Measurements from ENCODE around the gene HMSD.

HMSD gene

DNA sequence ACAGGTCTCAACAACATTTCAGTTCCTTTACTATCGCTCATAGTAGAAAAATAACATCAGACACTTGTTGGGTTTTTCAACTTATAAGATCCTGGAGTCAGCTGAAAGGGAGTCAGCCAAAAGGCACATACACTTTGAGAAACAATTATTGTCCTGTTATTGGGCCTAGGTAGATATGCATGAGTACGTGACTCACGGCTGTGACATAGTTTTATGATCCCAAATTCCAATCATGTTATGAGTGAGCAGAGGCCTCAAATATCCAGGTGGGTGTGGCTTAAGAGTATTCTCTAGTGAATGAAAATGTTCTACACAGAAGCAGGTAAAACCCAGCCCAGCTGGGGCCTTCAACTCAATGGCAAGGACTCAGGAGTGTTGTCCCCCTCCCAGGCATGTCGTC, 47.9 kb downstream of the HMSD start:
- DNase-seq, result no peak

DNA sequence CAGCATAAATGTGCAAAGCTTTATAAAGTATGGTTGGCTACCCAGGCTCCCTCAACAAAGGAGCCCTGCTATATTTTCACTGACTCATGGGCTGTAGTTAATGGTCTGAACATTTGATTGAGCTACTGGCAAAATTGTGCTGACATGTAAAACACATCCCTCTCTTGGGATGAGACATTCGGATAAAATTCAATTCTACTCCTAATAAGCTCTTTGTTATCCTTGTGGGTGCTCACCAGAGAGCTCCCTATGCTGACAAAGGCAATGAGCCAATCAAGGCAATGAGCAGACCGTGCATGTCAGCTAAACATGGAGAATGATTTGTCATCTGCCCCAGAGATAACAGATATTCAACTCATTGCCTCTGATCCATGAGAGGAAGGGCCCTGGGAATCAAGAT, 48.5 kb downstream of the HMSD start:
- no peak for DNase-seq

DNA sequence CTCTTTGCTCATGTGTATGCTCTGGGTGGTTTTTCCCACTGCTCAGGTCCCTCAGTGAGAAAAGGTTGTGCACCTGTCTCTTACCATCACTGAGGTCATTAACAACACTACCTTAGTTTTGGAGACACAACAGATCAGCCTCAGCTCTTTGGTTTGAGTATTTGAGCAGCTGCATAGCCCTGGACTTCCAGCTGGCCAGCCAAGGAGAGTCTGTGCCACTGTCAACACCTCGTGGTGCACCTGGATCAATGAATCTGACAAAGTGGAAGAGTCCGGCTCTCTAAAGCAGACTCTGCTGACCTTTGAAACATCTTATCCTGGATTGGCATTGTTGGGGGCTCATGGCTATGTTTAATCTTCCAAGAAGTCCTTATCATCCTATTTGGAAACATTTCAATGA, 50.8 kb downstream of the HMSD start:
- DNase-seq, result no peak

DNA sequence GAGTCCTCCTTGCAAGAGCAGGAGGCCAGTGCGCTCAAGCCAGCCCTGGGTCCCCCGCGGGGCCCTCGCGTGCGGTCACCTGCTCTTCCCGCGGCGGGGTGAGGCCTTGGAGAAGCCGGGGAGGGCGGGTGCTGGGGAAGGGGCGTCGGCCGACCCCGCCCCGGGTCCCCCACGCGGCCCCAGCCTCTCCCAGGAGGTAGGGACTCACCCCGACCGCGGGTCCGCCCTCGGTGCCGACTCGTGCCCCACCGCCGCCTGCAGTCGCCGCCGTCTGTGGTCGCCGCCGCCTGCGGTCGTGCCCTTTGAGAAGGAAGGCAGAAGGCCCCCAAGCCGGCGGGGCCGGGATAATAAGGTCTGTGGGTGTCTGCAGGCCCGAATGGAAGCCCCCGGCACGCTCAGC, 53.5 kb downstream of the HMSD start:
- no peak for DNase-seq

DNA sequence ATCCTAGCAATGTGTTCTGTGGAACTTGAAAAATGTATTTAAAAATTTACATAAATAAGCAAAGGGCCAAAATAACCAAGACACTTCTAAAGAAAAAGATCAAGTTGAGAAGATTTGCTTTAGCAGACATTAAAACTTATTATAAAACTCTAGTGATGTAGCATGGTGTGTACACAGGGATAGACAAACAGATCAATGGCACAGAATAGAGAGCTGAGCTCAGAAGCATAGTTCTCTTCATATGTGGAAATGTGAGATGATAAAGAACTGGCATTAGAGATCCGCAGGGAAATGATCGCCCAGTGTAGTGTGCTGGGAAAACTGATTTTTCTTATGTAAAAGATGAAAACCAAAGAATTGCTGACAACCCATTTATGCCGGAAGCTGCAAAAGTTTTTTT, 60.2 kb downstream of the HMSD start:
- DNase-seq, result no peak
